K562 (cell line): Measurements from ENCODE around the gene UMODL1. TPM values are rescaled to one million over a fixed set of nuclear protein-coding genes. Genes with fewer than 3 reads are reported as not detected.

Experiments used
- ATAC-seq: fragments of 200-7000 bp; cut with Tn5 transposase; 3 replicates; pipeline ENCODE4 v1.9.1; 2020; ENCODE audit warnings: moderate library complexity
- BruUV-seq: library from RNA; stranded (reverse); fragments of 400-500 nt; replicated peaks from 2 replicates; lab custom pipeline; 2021; lab: Mats Ljungman, UMichigan
- CTCF ChIA-PET: fragments of 300-600 bp; formaldehyde crosslinking; extraction: SDS; loops from one replicate; lab custom pipeline; 2021; ENCODE audit warnings: low intra/inter-chr PET ratio; lab: Yijun Ruan, JAX
- POLR2A ChIA-PET: fragments of 300-600, 350-650 bp; sonication (Branson Sonifier 250); formaldehyde crosslinking; extraction: SDS; loops from one replicate; lab custom pipeline; 2021; ENCODE audit warnings: antibody characterized with exemption, inconsistent platforms; lab: Yijun Ruan, JAX
- DNase-seq, 4 experiments: peaks; one replicate each; pipeline versions ENCODE4 v3.0.0 to v3.0.0-alpha.2; 2011 to 2018; ENCODE audit warnings: low spot score in 3 of 4, mixed read lengths in 3 of 4; ENCODE audit errors: extremely low read depth in 1 of 4
- FAIRE-seq: peaks from 2 replicates; lab custom pipeline; 2011; peaks lifted over from hg19 to GRCh38; lab: Jason Lieb, UNC
- H2AFZ ChIP-seq: 2 replicates; pipeline ENCODE4 v1.6.0; 2011; ENCODE audit warnings: low read depth, low read length, control low read depth, inconsistent platforms
- H3K27ac ChIP-seq: fragments of 200-600 bp; 3 replicates; pipeline ENCODE4 v1.8.0; 2011; ENCODE audit warnings: low read depth, mild to moderate bottlenecking, control low read depth, inconsistent platforms, low read length, moderate library complexity, mixed read lengths; ENCODE audit errors: extremely low read depth
- H3K27me3 ChIP-seq, 2 experiments: fragments of 300-600 bp in 1 of 2; 2 replicates in 1 of 2; 3 replicates in 1 of 2; pipeline versions ENCODE4 v1.6.0 to v1.8.0; 2011; ENCODE audit warnings: inconsistent platforms in 2 of 2, low read length in 2 of 2, mild to moderate bottlenecking in 1 of 2, mixed read lengths in 1 of 2, moderate library complexity in 1 of 2; ENCODE audit not compliant: control insufficient read depth in 2 of 2, insufficient read depth in 2 of 2
- H3K36me3 ChIP-seq: fragments of 300-600 bp; 3 replicates; pipeline ENCODE4 v1.8.0; 2011; ENCODE audit warnings: mild to moderate bottlenecking, low read length, inconsistent platforms; ENCODE audit not compliant: control insufficient read depth, insufficient read depth
- H3K4me1 ChIP-seq, 2 experiments: fragments of 200-600 bp in 1 of 2; replicated peaks in 1 of 2; 2 replicates in 1 of 2; 3 replicates in 1 of 2; pipeline versions ENCODE4 v1.5.1 to v1.8.0; 2011; ENCODE audit warnings: inconsistent platforms in 2 of 2, low read length in 2 of 2, mild to moderate bottlenecking in 1 of 2, mixed read lengths in 1 of 2, moderate library complexity in 1 of 2; ENCODE audit not compliant: control insufficient read depth in 2 of 2, insufficient read depth in 2 of 2
- H3K4me2 ChIP-seq: 2 replicates; pipeline ENCODE4 v1.6.1; 2011; ENCODE audit warnings: low read length, control low read depth, inconsistent platforms, mixed read lengths; ENCODE audit not compliant: insufficient read depth
- H3K4me3 ChIP-seq: fragments of 200-600 bp; sonication (generic), shearing (Covaris generic); 2 replicates; pipeline ENCODE4 v1.5.1; 2016; ENCODE audit warnings: control low read depth, inconsistent platforms
- H3K79me2 ChIP-seq: fragments of 200-600 bp; 3 replicates; pipeline ENCODE4 v1.8.0; 2011; ENCODE audit warnings: low read length, inconsistent platforms; ENCODE audit not compliant: control insufficient read depth, insufficient read depth
- H3K9ac ChIP-seq, 2 experiments: 2 replicates each; pipeline versions ENCODE4 v1.6.0 to v1.6.1; 2011; ENCODE audit warnings: low read depth in 2 of 2, low read length in 2 of 2, control low read depth in 1 of 2, inconsistent platforms in 1 of 2, mild to moderate bottlenecking in 1 of 2, mixed read lengths in 1 of 2; ENCODE audit not compliant: insufficient read depth in 1 of 2
- H3K9me1 ChIP-seq: one replicate; pipeline ENCODE4 v1.6.0; 2011; ENCODE audit warnings: inconsistent platforms, mild to moderate bottlenecking, low read length, moderate library complexity; ENCODE audit not compliant: control insufficient read depth, insufficient read depth
- H3K9me3 ChIP-seq: replicated peaks from 2 replicates; pipeline ENCODE4 v1.5.1; 2011; ENCODE audit warnings: low read depth, low read length, inconsistent platforms; ENCODE audit not compliant: control insufficient read depth, insufficient read depth
- H4K20me1 ChIP-seq: replicated peaks from 2 replicates; pipeline ENCODE4 v1.6.1; 2011; ENCODE audit warnings: low read length, inconsistent platforms, mixed read lengths; ENCODE audit not compliant: control insufficient read depth, insufficient read depth
- ATF7 ChIP-seq: fragments of 450-650 bp; IDR thresholded peaks from 2 replicates; pipeline ENCODE4 v1.7.1; 2014; ENCODE audit warnings: mild to moderate bottlenecking, moderate library complexity
- ELF1 ChIP-seq: fragments of 200-800 bp; sonication (Bioruptor generic); IDR thresholded peaks from 2 replicates; pipeline ENCODE4 v1.6.1; 2016; ENCODE audit warnings: missing genetic modification characterization, missing compliant biosample characterization
- EP300 ChIP-seq: IDR thresholded peaks from 2 replicates; pipeline ENCODE4 v1.6.1; 2012; ENCODE audit warnings: low read length, improper control_type of control experiment
- HDAC3 ChIP-seq: fragments of 450-650 bp; IDR thresholded peaks from 2 replicates; pipeline ENCODE4 v1.6.1; 2018; ENCODE audit warnings: borderline replicate concordance, mild to moderate bottlenecking, moderate library complexity; ENCODE audit not compliant: partially characterized antibody
- YY1 ChIP-seq, 3 experiments: IDR thresholded peaks; 2 replicates each; pipeline ENCODE4 v1.6.1; 2011; ENCODE audit warnings: low read length in 2 of 3, mild to moderate bottlenecking in 2 of 3, moderate library complexity in 2 of 3, borderline replicate concordance in 1 of 3, control low read depth in 1 of 3, low read depth in 1 of 3; ENCODE audit not compliant: insufficient read depth in 3 of 3, insufficient replicate concordance in 2 of 3, control insufficient read depth in 1 of 3, insufficient read length in 1 of 3; ENCODE audit errors: extremely low read depth in 1 of 3
- ZNF212 ChIP-seq: fragments of 450-650 bp; formaldehyde crosslinking; IDR thresholded peaks from 2 replicates; pipeline ENCODE4 v1.4.0; 2020; ENCODE audit warnings: mild to moderate bottlenecking
- ZNF23 ChIP-seq: fragments of 250-450 bp; sonication (Bioruptor Pico); IDR thresholded peaks from 2 replicates; pipeline ENCODE4 v1.4.0; 2020; ENCODE audit warnings: mild to moderate bottlenecking
- ZNF75A ChIP-seq: fragments of 450-650 bp; formaldehyde crosslinking; IDR thresholded peaks from 2 replicates; pipeline ENCODE4 v1.4.0; 2020; ENCODE audit warnings: mild to moderate bottlenecking
- WGBS: fragments of 100-300 bp; shearing (Covaris generic); methylation state at CpG from one replicate; pipeline ENCODE4 v1.1.6; 2016; ENCODE audit warnings: low coverage, mixed read lengths; ENCODE audit not compliant: insufficient coverage; ENCODE audit errors: missing lambda C conversion rate; 5-methylcytosine and 5-hydroxymethylcytosine counted together
- in situ Hi-C: fragments of 300-500 bp; cut with MboI; formaldehyde crosslinking; loops from 4 replicates; pipeline ENCODE4 v1.15.0; 2018; ENCODE audit warnings: inconsistent platforms, mixed read lengths
- intact Hi-C: fragments of 100-400 bp; cut with micrococcal nuclease; formaldehyde crosslinking; loops from 2 replicates; pipeline ENCODE4 v1.14.2; 2022
- polyA plus RNA-seq, 8 experiments: library from polyadenylated mRNA; depleted of rRNA in 4 of 8; stranded (reverse) in 5 of 8; unstranded in 3 of 8; fragments of >200 nt; fragmentation: Nextera tagmentation in 2 of 8; fragmentation: Illumina TruSeq in 1 of 8; extraction: Ambion mirVana in 2 of 8; extraction: Trizol in 1 of 8; gene quantifications; 2 replicates each; pipeline versions ENCODE4 v1.2.1 to v1.2.3, GENCODE V29; 2011 to 2014; ENCODE audit warnings: inconsistent platforms in 1 of 8, missing spikeins in 1 of 8
- total RNA-seq, 7 experiments: library from RNA; depleted of rRNA in 6 of 7; stranded (reverse); fragments of >200 nt in 6 of 7; fragmentation: Illumina TruSeq in 2 of 7; extraction: Trizol in 2 of 7; gene quantifications; 2 replicates each; pipeline versions ENCODE4 v1.2.1 to v1.2.3, GENCODE V29; 2011 to 2021; ENCODE audit warnings: low replicate concordance in 1 of 7
- TF ChIP-seq, protein P1 (sequence below), 2 experiments: fragments of 250-450 bp in 1 of 2; fragments of 450-650 bp in 1 of 2; sonication (Bioruptor Pico) in 1 of 2; IDR thresholded peaks; 2 replicates each; pipeline versions ENCODE4 v1.6.1 to v1.8.0; 2016 to 2021; ENCODE audit warnings: mild to moderate bottlenecking in 2 of 2, moderate library complexity in 2 of 2, missing compliant biosample characterization in 1 of 2, missing genetic modification characterization in 1 of 2
- TF ChIP-seq, protein P2 (sequence below): fragments of 450-650 bp; IDR thresholded peaks from one replicate; pipeline ENCODE4 v1.6.1; 2018; ENCODE audit warnings: mild to moderate bottlenecking, moderate library complexity; ENCODE audit not compliant: partially characterized antibody
- TF ChIP-seq, protein P3 (sequence below), 2 experiments: fragments of 450-650 bp; conservative IDR thresholded peaks; 2 replicates each; pipeline ENCODE4 v1.6.1; 2017; ENCODE audit warnings: mild to moderate bottlenecking in 2 of 2, moderate library complexity in 2 of 2
- TF ChIP-seq, protein P4 (sequence below): sonication (generic); formaldehyde crosslinking; IDR thresholded peaks from 2 replicates; pipeline ENCODE4 v1.8.0; 2023; ENCODE audit warnings: mild to moderate bottlenecking, missing genetic modification reagents

The UMODL1 gene
- total and polyA plus RNA-seq, 9 of the 15 experiments (the other 6 are each of a cell fraction or from before 2014, with no cell fraction given): not detected

DNA sequence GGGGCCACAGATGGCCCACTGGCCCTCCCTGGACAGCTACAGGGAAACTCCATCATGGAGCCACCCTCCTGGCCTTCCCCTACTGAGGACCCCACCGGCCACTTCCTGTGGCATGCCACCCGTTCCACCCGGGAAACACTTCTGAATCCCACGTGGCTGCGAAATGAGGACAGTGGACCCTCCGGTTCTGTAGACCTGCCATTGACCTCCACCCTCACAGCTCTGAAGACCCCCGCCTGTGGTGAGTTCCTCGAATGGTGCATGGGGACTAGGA lies 40.3 kb downstream of the UMODL1 start (continued):
- TF ChIP-seq, protein P1, sequence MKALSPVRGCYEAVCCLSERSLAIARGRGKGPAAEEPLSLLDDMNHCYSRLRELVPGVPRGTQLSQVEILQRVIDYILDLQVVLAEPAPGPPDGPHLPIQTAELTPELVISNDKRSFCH (CRISPR knock-in tag; IDR thresholded peaks at IDR 0.05): no peak
- TF ChIP-seq, protein P1 (tag; IDR thresholded peaks at IDR 0.05): no peak
- TF ChIP-seq ELF1 (tag) (no peak), YY1 (IDR thresholded peaks at IDR 0.05; ENCODE audit: borderline replicate concordance in 1 of 3, control insufficient read depth in 1 of 3, extremely low read depth in 1 of 3, insufficient read depth in 3 of 3, insufficient read length in 1 of 3, insufficient replicate concordance in 2 of 3, low read depth in 1 of 3, low read length in 2 of 3) (no peak)

DNA sequence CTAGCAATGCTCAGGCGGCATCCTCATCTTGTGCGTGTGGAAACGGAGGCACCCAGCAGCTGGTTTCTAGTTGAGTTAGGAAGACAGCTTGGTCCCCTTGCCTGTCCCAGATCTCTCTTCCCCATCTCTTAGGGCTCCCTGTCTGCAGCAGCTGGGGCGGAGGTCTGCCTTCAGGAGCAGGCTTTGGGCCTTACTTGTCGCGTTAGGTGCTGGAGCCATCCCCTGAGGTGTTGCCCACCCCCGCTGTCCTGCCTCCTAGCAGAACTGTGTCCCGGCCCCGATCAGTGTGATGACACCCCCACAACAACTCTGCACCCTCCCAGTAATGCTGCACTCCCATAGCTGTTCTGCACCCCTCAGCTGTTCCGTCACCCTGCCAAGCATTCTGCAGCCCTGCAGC lies 40.7 kb downstream of the UMODL1 start:
- POLR2A ChIA-PET: no interaction called here
- CTCF ChIA-PET: no interaction called here
- no peaks in the 10 kb centered on the region for H3K36me3 ChIP-seq
- 1% methylated on average over 10 of the region's 10 CpGs for WGBS
- no peak overlapping the region for H3K4me2 ChIP-seq
- peaks cover 4% of the 10 kb centered on the region for H3K9me1 ChIP-seq
- H3K4me3 ChIP-seq: no peak overlapping the region
- intact Hi-C loops: no loop called here
- peaks cover 0 to 14% of the 10 kb centered on the region in 2 experiments; a peak in 2 of 5 replicates for H3K4me1 ChIP-seq
- H3K9ac ChIP-seq: no peak overlapping the region
- peaks cover 30% of the 10 kb centered on the region for H4K20me1 ChIP-seq
- DNase-seq (no peak), ATAC-seq (no peak), FAIRE-seq (no peak)
- no TSS peak for BruUV-seq
- H3K79me2 ChIP-seq: no peaks in the 10 kb centered on the region
- H3K27ac ChIP-seq: no peak overlapping the region
- H3K9me3 ChIP-seq: no peaks in the 10 kb centered on the region
- peaks cover 50 to 80% of the 10 kb centered on the region in 2 experiments for H3K27me3 ChIP-seq
- H2AFZ ChIP-seq: no peak overlapping the region
- in situ Hi-C loops: loop anchor here (10.0 kb wide), 2 partner anchors 287 to 497 kb away; no protein-coding TSS in a partner anchor
- TF ChIP-seq ATF7 (no peak), ZNF212 (CRISPR knock-in tag) (no peak), ZNF23 (no peak), HDAC3 (no peak), EP300 (no peak), ZNF75A (no peak)
- TF ChIP-seq, protein P2, sequence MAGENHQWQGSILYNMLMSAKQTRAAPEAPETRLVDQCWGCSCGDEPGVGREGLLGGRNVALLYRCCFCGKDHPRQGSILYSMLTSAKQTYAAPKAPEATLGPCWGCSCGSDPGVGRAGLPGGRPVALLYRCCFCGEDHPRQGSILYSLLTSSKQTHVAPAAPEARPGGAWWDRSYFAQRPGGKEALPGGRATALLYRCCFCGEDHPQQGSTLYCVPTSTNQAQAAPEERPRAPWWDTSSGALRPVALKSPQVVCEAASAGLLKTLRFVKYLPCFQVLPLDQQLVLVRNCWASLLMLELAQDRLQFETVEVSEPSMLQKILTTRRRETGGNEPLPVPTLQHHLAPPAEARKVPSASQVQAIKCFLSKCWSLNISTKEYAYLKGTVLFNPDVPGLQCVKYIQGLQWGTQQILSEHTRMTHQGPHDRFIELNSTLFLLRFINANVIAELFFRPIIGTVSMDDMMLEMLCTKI: no peak
- TF ChIP-seq, protein P3, sequence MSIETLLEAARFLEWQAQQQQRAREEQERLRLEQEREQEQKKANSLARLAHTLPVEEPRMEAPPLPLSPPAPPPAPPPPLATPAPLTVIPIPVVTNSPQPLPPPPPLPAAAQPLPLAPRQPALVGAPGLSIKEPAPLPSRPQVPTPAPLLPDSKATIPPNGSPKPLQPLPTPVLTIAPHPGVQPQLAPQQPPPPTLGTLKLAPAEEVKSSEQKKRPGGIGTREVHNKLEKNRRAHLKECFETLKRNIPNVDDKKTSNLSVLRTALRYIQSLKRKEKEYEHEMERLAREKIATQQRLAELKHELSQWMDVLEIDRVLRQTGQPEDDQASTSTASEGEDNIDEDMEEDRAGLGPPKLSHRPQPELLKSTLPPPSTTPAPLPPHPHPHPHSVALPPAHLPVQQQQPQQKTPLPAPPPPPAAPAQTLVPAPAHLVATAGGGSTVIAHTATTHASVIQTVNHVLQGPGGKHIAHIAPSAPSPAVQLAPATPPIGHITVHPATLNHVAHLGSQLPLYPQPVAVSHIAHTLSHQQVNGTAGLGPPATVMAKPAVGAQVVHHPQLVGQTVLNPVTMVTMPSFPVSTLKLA (conservative IDR thresholded peaks at IDR 0.05): no peak
- TF ChIP-seq, protein P4, sequence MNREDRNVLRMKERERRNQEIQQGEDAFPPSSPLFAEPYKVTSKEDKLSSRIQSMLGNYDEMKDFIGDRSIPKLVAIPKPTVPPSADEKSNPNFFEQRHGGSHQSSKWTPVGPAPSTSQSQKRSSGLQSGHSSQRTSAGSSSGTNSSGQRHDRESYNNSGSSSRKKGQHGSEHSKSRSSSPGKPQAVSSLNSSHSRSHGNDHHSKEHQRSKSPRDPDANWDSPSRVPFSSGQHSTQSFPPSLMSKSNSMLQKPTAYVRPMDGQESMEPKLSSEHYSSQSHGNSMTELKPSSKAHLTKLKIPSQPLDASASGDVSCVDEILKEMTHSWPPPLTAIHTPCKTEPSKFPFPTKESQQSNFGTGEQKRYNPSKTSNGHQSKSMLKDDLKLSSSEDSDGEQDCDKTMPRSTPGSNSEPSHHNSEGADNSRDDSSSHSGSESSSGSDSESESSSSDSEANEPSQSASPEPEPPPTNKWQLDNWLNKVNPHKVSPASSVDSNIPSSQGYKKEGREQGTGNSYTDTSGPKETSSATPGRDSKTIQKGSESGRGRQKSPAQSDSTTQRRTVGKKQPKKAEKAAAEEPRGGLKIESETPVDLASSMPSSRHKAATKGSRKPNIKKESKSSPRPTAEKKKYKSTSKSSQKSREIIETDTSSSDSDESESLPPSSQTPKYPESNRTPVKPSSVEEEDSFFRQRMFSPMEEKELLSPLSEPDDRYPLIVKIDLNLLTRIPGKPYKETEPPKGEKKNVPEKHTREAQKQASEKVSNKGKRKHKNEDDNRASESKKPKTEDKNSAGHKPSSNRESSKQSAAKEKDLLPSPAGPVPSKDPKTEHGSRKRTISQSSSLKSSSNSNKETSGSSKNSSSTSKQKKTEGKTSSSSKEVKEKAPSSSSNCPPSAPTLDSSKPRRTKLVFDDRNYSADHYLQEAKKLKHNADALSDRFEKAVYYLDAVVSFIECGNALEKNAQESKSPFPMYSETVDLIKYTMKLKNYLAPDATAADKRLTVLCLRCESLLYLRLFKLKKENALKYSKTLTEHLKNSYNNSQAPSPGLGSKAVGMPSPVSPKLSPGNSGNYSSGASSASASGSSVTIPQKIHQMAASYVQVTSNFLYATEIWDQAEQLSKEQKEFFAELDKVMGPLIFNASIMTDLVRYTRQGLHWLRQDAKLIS (CRISPR knock-in tag): no peak
